Hindlimb muscle (tissue), 1 donor: ENCODE measurements around the gene RHEBL1. TPM values are rescaled to one million over a fixed set of nuclear protein-coding genes. Genes with fewer than 3 reads are reported as not detected.

Source experiments
- DNase-seq: peaks from one replicate; pipeline ENCODE4 v3.0.0-alpha.2; 2013
- polyA plus RNA-seq: library from polyadenylated mRNA; unstranded; fragments of 120-200 nt; gene quantifications from one replicate; pipeline ENCODE4 v1.2.1, GENCODE V29; 2013; ENCODE audit not compliant: insufficient read length

The RHEBL1 gene
- polyA plus RNA-seq, 1 donor = 2.2 TPM

DNA sequence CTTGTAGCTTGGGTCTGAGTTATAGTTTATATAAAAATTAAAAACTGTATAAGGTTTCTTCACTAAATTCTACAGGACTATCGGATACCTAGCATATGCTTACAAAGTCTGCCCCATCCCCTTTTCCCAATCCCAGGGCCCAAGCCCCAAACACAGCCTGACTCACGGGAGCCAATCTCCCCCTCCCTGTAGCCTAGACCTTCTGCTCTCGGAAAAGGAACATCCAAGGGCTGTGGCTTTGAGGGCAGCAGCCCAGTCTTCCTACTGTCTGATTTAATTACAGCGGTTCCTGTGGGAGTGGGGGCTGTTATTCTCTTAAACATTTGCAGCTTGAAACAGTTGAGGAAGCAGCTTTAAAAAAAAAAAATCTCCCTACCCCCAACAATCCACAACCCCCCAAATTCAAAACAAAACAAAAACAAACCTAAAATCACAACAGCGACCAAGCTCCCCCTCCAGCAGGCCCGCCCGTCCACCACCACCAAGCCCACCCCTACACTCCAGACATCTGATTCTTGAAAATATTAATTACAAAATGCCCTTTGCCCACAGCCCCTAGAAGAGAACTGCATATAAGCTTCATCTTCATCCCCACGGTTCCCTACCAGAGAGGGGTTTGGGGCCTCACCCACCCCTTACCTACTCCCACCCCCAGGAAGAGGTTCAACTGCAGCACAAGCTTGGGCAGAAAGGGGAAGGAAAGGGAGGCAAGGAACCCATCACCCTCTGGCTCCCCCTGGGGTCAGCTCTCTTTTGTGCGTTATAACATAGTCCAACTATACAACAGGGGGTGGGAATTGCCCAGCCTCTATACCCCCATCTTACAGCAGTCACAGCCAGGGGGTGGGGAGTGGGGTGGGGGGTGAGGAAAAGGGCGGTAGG lies 50.1 kb downstream of the RHEBL1 start:
- no peak for DNase-seq

- no peak for DNase-seq
Measured at GRCh38 chr12:49019120-49019430, 50.7 kb downstream of the RHEBL1 start.

GRCh38 chr12:49018261-49019119 lies 51.3 kb downstream of the RHEBL1 start, which contains the start of gene PRKAG1:
PRKAG1 (minus strand) TSS chr12:49018776; CDS start chr12:49018740, 36 bp downstream.
- DNase-seq = peak; percentile 99

- DNase-seq = no peak
Measured at GRCh38 chr12:49017891-49018260, 51.9 kb downstream of the RHEBL1 start.

GRCh38 chr12:49015196-49015595 lies 54.6 kb downstream of the RHEBL1 start:
- DNase-seq = no peak

Other genes with a start within 250 kb of the RHEBL1 start
- gene DDX23, start 217.8 kb downstream of the RHEBL1 start, polyA plus RNA-seq = 59.8 TPM
- 0.37 TPM for gene RND1, start 204.1 kb downstream of the RHEBL1 start, polyA plus RNA-seq
- gene FKBP11, start 144.5 kb downstream of the RHEBL1 start, polyA plus RNA-seq = 20.4 TPM
- 46.1 TPM for gene ARF3, start 112.5 kb downstream of the RHEBL1 start, polyA plus RNA-seq
- gene WNT10B, start 98.2 kb downstream of the RHEBL1 start, polyA plus RNA-seq = 0.84 TPM
- not detected for gene WNT1, start 91.7 kb downstream of the RHEBL1 start, polyA plus RNA-seq
- gene DDN, start 70.6 kb downstream of the RHEBL1 start, polyA plus RNA-seq = 32.5 TPM
- gene PRKAG1, start 51.2 kb downstream of the RHEBL1 start, polyA plus RNA-seq = 57.6 TPM
- 53.2 TPM for gene KMT2D, start 9.2 kb downstream of the RHEBL1 start, polyA plus RNA-seq
- 0.84 TPM for gene DHH, start 24.8 kb upstream of the RHEBL1 start, polyA plus RNA-seq
- gene LMBR1L, start 40.9 kb upstream of the RHEBL1 start, polyA plus RNA-seq = 50.3 TPM
- 835 TPM for gene TUBA1B, start 61.4 kb upstream of the RHEBL1 start, polyA plus RNA-seq
- gene TUBA1A, start 119.1 kb upstream of the RHEBL1 start, polyA plus RNA-seq = 757 TPM
- 53.7 TPM for gene TUBA1C, start 195.1 kb upstream of the RHEBL1 start, polyA plus RNA-seq
- 1.4 TPM for gene PRPH, start 225.2 kb upstream of the RHEBL1 start, polyA plus RNA-seq